GM21786 (cell line): ENCODE results near the gene ESR2.
A peak's percentile ranks its signal among the peaks of the same experiment; 100 is the strongest.
"Not testable (repeated sequence)": the region's sequence is repeated elsewhere in the genome, so short reads cannot be mapped to it uniquely, and the experiment has no call there.

ENCODE experiments used
- ATAC-seq: cut with Tn5 transposase; IDR thresholded peaks from one replicate; pipeline ENCODE4 v1.9.1; 2021; ENCODE audit not compliant: unreplicated experiment

Gene ESR2

GRCh38 chr14:64201296-64201695 is 92.9 kb downstream of the ESR2 start:
- ATAC-seq: no peak

- ATAC-seq: no peak
Observed at GRCh38 chr14:64200170-64200569, 94.0 kb downstream of the ESR2 start.

- ATAC-seq: no peak
Observed at GRCh38 chr14:64198486-64198885, 95.7 kb downstream of the ESR2 start.

GRCh38 chr14:64197996-64198395 is 96.2 kb downstream of the ESR2 start:
- ATAC-seq: no peak

- ATAC-seq: peak; percentile 55
Observed at GRCh38 chr14:64196814-64197411, 97.3 kb downstream of the ESR2 start.

GRCh38 chr14:64196056-64196455 is 98.1 kb downstream of the ESR2 start:
- ATAC-seq: no peak

- peak; percentile 60 for ATAC-seq
Observed at GRCh38 chr14:64195199-64195598, 99.0 kb downstream of the ESR2 start.

- ATAC-seq: no peak
Observed at GRCh38 chr14:64194404-64194803, 99.8 kb downstream of the ESR2 start.

GRCh38 chr14:64193821-64194220 is 100.3 kb downstream of the ESR2 start:
- no peak for ATAC-seq

- ATAC-seq: no peak
Observed at GRCh38 chr14:64191756-64192155, 102.4 kb downstream of the ESR2 start.

- ATAC-seq: no peak
Observed at GRCh38 chr14:64190974-64191502, 103.1 kb downstream of the ESR2 start.

GRCh38 chr14:64187331-64187730 is 106.8 kb downstream of the ESR2 start:
- no peak for ATAC-seq

GRCh38 chr14:64186231-64187129 is 107.7 kb downstream of the ESR2 start:
- ATAC-seq: no peak

- ATAC-seq: no peak
Observed at GRCh38 chr14:64185184-64185583, 109.0 kb downstream of the ESR2 start.

- no peak for ATAC-seq
Observed at GRCh38 chr14:64184103-64184729, 110.0 kb downstream of the ESR2 start.

- not testable (repeated sequence) for ATAC-seq
Observed at GRCh38 chr14:64182908-64183307, 111.3 kb downstream of the ESR2 start.

GRCh38 chr14:64178814-64179213 is 115.4 kb downstream of the ESR2 start:
- no peak for ATAC-seq

GRCh38 chr14:64176330-64176729 is 117.8 kb downstream of the ESR2 start:
- ATAC-seq: no peak

- no peak for ATAC-seq
Observed at GRCh38 chr14:64174922-64175782, 119.0 kb downstream of the ESR2 start.

- no peak for ATAC-seq
Observed at GRCh38 chr14:64170181-64170580, 124.0 kb downstream of the ESR2 start.

GRCh38 chr14:64159588-64159987 is 134.6 kb downstream of the ESR2 start:
- ATAC-seq: no peak
